ENCODE measurements around the gene TMC4. TPM values are rescaled to one million over a fixed set of nuclear protein-coding genes. Genes with fewer than 3 reads are reported as not detected.

Gene TMC4
- total and polyA plus RNA-seq, 2 donors (not counting 1 experiment from before 2014, with no cell fraction given) = not detected

- H3K4me1 ChIP-seq (ENCODE audit: control insufficient read depth in 2 of 2, insufficient read depth in 2 of 2, low read length in 2 of 2) = peaks cover 18 to 22% of the 10 kb centered on the region in 2 donors
- Mint-ChIP-seq H3K4me3 (peak overlapping the region; percentile 94), H3K27me3 (no peaks in the 10 kb centered on the region), H3K4me1 (peaks cover 32% of the 10 kb centered on the region), H3K9me3 (ENCODE audit: insufficient read depth) (no peaks in the 10 kb centered on the region), H3K27ac (peak overlapping the region; percentile 99)
- peaks cover 0 to 19% of the 10 kb centered on the region in 2 experiments for H3K36me3 ChIP-seq (replicated peaks in 1 of 2; ENCODE audit: control extremely low read depth in 1 of 2, control insufficient read depth in 1 of 2, extremely low read depth in 1 of 2, insufficient read depth in 2 of 2, low read length in 1 of 2)
- peak overlapping the region; percentile 99 for H3K4me2 ChIP-seq (replicated peaks; ENCODE audit: low read depth, low read length, poor library complexity, severe bottlenecking)
- H3K9me3 ChIP-seq (ENCODE audit: control extremely low read depth in 1 of 3, control insufficient read depth in 2 of 3, insufficient read depth in 1 of 3, low read length in 2 of 3) = no peaks in the 10 kb centered on the region
- peak overlapping the region; percentile 96 to 99 for H3K27ac ChIP-seq (ENCODE audit: low read length in 2 of 2)
- 84% methylated on average over 14 of the region's 19 CpGs for WGBS (ENCODE audit: insufficient coverage)
- H3K27me3 ChIP-seq (replicated peaks in 1 of 4; ENCODE audit: control extremely low read depth in 1 of 4, control insufficient read depth in 3 of 4, insufficient read depth in 4 of 4, low read length in 3 of 4) = no peaks in the 10 kb centered on the region
- peaks cover 19% of the 10 kb centered on the region for H4K20me1 ChIP-seq (ENCODE audit: control insufficient read depth, insufficient read depth, low read length, poor library complexity, severe bottlenecking)
- ChIA-PET POLR2A (interaction anchor here (0.7 to 4.5 kb wide), 7 partner anchors 9 to 1394 kb away, joined by 3 to 73 read pairs (median 5); partner anchors contain the start of genes CNOT3, LENG8, PRPF31 and RPS9), CTCF (interaction anchor here (1.4 to 4.7 kb wide), 3 partner anchors 13 to 32 kb away, joined by 4 to 50 read pairs (median 6); partner anchors contain the start of genes LENG1 and TMC4)
- TF ChIP-seq CTCF (IDR thresholded peaks at IDR 0.05) = no peak
- TF ChIP-seq EZH2 (IDR thresholded peaks at IDR 0.05; ENCODE audit: borderline replicate concordance, insufficient read depth, low read depth, low read length, poor library complexity, severe bottlenecking) = no peak
- peak overlapping the region; percentile 83 for H3K9ac ChIP-seq (ENCODE audit: low read length)
- peak overlapping the region; percentile 86 for H2AFZ ChIP-seq (ENCODE audit: insufficient read depth, low read depth, low read length, poor library complexity, severe bottlenecking)
- no peak for DNase-seq
- H3K4me3 ChIP-seq (ENCODE audit: control extremely low read depth in 1 of 5, extremely low read depth in 1 of 5, insufficient read depth in 1 of 5, low read depth in 2 of 5, low read length in 4 of 5) = peak overlapping the region; percentile 65 to 87 (median 81)
- no peak for ATAC-seq (ENCODE audit: low read depth)
- intact Hi-C loops (cut with micrococcal nuclease) = no loop called here
- H3K79me2 ChIP-seq (ENCODE audit: control insufficient read depth, insufficient read depth, low read length) = peaks cover 20% of the 10 kb centered on the region
Observed at GRCh38 chr19:54191811-54192453, 19.0 kb upstream of the TMC4 start.

Measured in B cell (primary cell).